GM23338 (cell line): Measurements from ENCODE around the gene KIAA0513. TPM values are rescaled to one million over a fixed set of nuclear protein-coding genes. Genes with fewer than 3 reads are reported as not detected.

ENCODE experiments used
- ATAC-seq: fragments of 200-7000 bp; cut with Tn5 transposase; 3 replicates; pipeline ENCODE4 v1.9.1; 2020
- DNase-seq: peaks from one replicate; pipeline ENCODE4 v3.0.0-alpha.2; 2015; ENCODE audit warnings: low spot score
- H2AFZ ChIP-seq: fragments of 200-600 bp; sonication (generic); 2 replicates; pipeline ENCODE4 v1.8.0; 2016; ENCODE audit warnings: antibody characterized with exemption, mild to moderate bottlenecking, moderate library complexity
- H3F3A ChIP-seq: fragments of 200-600 bp; sonication (generic); replicated peaks from 2 replicates; pipeline ENCODE4 v1.8.0; 2017; ENCODE audit warnings: antibody characterized with exemption, mixed run types, low read depth
- H3K27ac ChIP-seq: fragments of 200-600 bp; sonication (generic); 2 replicates; pipeline ENCODE4 v1.6.1; 2016; ENCODE audit warnings: low read depth
- H3K27me3 ChIP-seq: fragments of 200-600 bp; sonication (generic); 2 replicates; pipeline ENCODE4 v1.8.0; 2016; ENCODE audit warnings: mild to moderate bottlenecking, mixed run types, moderate library complexity; ENCODE audit not compliant: insufficient read depth
- H3K36me3 ChIP-seq: fragments of 200-600 bp; sonication (generic); 2 replicates; pipeline ENCODE4 v1.8.0; 2016; ENCODE audit warnings: mild to moderate bottlenecking; ENCODE audit not compliant: insufficient read depth
- H3K4me1 ChIP-seq: fragments of 200-600 bp; sonication (generic); 2 replicates; pipeline ENCODE4 v1.8.0; 2016; ENCODE audit warnings: mild to moderate bottlenecking, moderate library complexity; ENCODE audit not compliant: insufficient read depth
- H3K4me2 ChIP-seq: fragments of 200-600 bp; sonication (generic); 2 replicates; pipeline ENCODE4 v1.7.1; 2017; ENCODE audit warnings: mixed run types
- H3K4me3 ChIP-seq: fragments of 200-600 bp; sonication (generic); 2 replicates; pipeline ENCODE4 v1.6.1; 2016; ENCODE audit warnings: mixed run types
- H3K79me2 ChIP-seq: fragments of 200-600 bp; sonication (generic); replicated peaks from 2 replicates; pipeline ENCODE4 v1.8.0; 2017; ENCODE audit warnings: mild to moderate bottlenecking; ENCODE audit not compliant: insufficient read depth
- H3K9me2 ChIP-seq: fragments of 200-600 bp; sonication (generic); 2 replicates; pipeline ENCODE4 v1.8.0; 2017; ENCODE audit not compliant: insufficient read depth
- H4K20me1 ChIP-seq: fragments of 200-600 bp; sonication (generic); replicated peaks from 2 replicates; pipeline ENCODE4 v1.8.0; 2017; ENCODE audit warnings: mild to moderate bottlenecking; ENCODE audit not compliant: insufficient read depth
- H3K27ac Mint-ChIP-seq: 2 replicates; pipeline ENCODE4 v1.8.0; 2020; ENCODE audit warnings: inconsistent platforms, mild to moderate bottlenecking, moderate library complexity, mixed read lengths
- H3K27me3 Mint-ChIP-seq: 3 replicates; pipeline ENCODE4 v1.8.0; 2022; ENCODE audit warnings: low read depth, mild to moderate bottlenecking, moderate library complexity, mixed read lengths, inconsistent platforms; ENCODE audit not compliant: insufficient read depth, poor library complexity
- H3K36me3 Mint-ChIP-seq: 3 replicates; pipeline ENCODE4 v1.8.0; 2021; ENCODE audit warnings: low read depth, mild to moderate bottlenecking, inconsistent platforms, moderate library complexity, mixed read lengths
- H3K4me1 Mint-ChIP-seq: 3 replicates; pipeline ENCODE4 v1.8.0; 2020; ENCODE audit warnings: mild to moderate bottlenecking, inconsistent platforms, mixed read lengths
- H3K4me3 Mint-ChIP-seq: 3 replicates; pipeline ENCODE4 v1.8.0; 2021; ENCODE audit warnings: moderate library complexity, mild to moderate bottlenecking, inconsistent platforms, mixed read lengths
- H3K9me3 Mint-ChIP-seq: 3 replicates; pipeline ENCODE4 v1.8.0; 2020; ENCODE audit warnings: moderate library complexity, mild to moderate bottlenecking, inconsistent platforms, mixed read lengths
- EZH2 ChIP-seq: fragments of 200-600 bp; sonication (generic); IDR thresholded peaks from one replicate; pipeline ENCODE4 v1.8.0; 2017; ENCODE audit warnings: antibody characterized with exemption, mild to moderate bottlenecking, low read depth; ENCODE audit not compliant: unreplicated experiment
- EZH2phosphoT487 ChIP-seq: fragments of 200-600 bp; sonication (generic); IDR thresholded peaks from one replicate; pipeline ENCODE4 v1.8.1; 2018; ENCODE audit warnings: antibody characterized with exemption; ENCODE audit not compliant: unreplicated experiment
- JUNB ChIP-seq: IDR thresholded peaks from one replicate; pipeline ENCODE4 v1.6.1; 2016; ENCODE audit warnings: antibody characterized with exemption; ENCODE audit not compliant: unreplicated experiment
- POLR2AphosphoS5 ChIP-seq: IDR thresholded peaks from 2 replicates; pipeline ENCODE4 v1.6.1; 2016; ENCODE audit warnings: antibody characterized with exemption, low read depth
- ZNF114 ChIP-seq: fragments of 250-450 bp; sonication (Bioruptor Pico); IDR thresholded peaks from 2 replicates; pipeline ENCODE4 v1.5.0; 2020; ENCODE audit warnings: mild to moderate bottlenecking, moderate library complexity
- ZNF331 ChIP-seq: fragments of 250-450 bp; sonication (Bioruptor Pico); IDR thresholded peaks from 2 replicates; pipeline ENCODE4 v1.5.0; 2020; ENCODE audit warnings: low read depth, mild to moderate bottlenecking, moderate library complexity
- ZNF462 ChIP-seq: fragments of 250-450 bp; sonication (Bioruptor Pico); IDR thresholded peaks from 2 replicates; pipeline ENCODE4 v1.5.0; 2020; ENCODE audit warnings: mild to moderate bottlenecking, moderate library complexity
- polyA plus RNA-seq: library from polyadenylated mRNA; unstranded; fragments of >200 nt; fragmentation: Nextera tagmentation; extraction: Ambion mirVana; gene quantifications from 2 replicates; pipeline ENCODE4 v1.2.1, GENCODE V29; 2016
- total RNA-seq: library from RNA; depleted of rRNA; stranded (reverse); fragments of >200 nt; shearing (Covaris generic); gene quantifications from 2 replicates; pipeline ENCODE4 v1.2.3, GENCODE V29; 2014
- TF ChIP-seq, protein P1 (sequence below): IDR thresholded peaks from 2 replicates; pipeline ENCODE4 v1.6.1; 2016; ENCODE audit warnings: antibody characterized with exemption
- TF ChIP-seq, protein P2 (sequence below): IDR thresholded peaks from one replicate; pipeline ENCODE4 v1.6.1; 2018; ENCODE audit warnings: antibody characterized with exemption; ENCODE audit not compliant: unreplicated experiment
- TF ChIP-seq, protein P3 (sequence below), 2 experiments: fragments of 200-600 bp in 1 of 2; sonication (generic) in 1 of 2; conservative IDR thresholded peaks; 2 replicates each; pipeline versions ENCODE4 v1.5.1 to v1.6.1; 2016 to 2017; ENCODE audit warnings: antibody characterized with exemption in 2 of 2, low read depth in 2 of 2, mild to moderate bottlenecking in 2 of 2, moderate library complexity in 1 of 2

Gene KIAA0513
- total and polyA plus RNA-seq, 2 experiments from 2014 or later, result 2.1 to 8.7 TPM

DNA sequence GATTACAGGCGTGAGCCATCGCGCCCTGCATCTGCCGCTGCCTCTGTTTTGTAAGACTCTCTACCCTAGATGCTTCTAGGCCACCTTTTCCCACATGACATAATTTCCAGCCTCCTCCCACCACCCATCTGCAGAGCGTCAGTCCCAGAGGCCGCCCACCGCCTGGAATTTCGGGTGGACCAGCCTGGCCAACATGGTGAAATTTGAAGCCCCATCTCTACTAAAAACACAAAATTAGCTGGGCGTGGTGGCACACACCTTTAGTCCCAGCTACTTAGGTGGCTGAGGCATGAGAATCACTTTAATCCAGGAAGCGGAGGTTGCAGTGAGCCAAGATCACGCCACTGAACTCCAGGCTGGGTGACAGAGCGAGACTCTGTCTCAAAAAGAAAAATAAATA, 89.8 kb downstream of the KIAA0513 start (continued):
- TF ChIP-seq ZNF462 (CRISPR knock-in tag) (no peak), POLR2AphosphoS5 (no peak)

DNA sequence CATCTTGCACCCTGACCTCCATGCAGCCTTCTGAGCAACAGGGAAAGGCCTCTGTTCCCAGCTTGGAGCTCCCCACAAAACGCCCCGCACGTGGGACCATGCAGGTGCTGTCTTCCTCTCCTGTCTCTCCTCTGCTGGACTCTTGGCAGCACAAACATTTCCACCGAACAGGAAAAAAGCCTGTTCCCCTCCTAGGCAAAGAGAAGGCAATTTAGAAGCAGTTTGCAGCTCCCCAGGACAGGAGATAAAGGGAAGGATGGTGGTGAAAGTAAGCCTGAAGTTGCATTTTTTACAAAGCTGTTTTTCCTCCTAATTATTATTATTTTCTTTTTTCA, 92.4 kb downstream of the KIAA0513 start:
- Mint-ChIP-seq H3K27me3 (peaks cover 12% of the 10 kb centered on the region), H3K4me1 (peaks cover 9% of the 10 kb centered on the region; the same call in 1 of the 3 replicates), H3K4me3 (no peak overlapping the region), H3K27ac (no peak overlapping the region), H3K9me3 (0 out of 3 replicates have a peak, but pooled peaks cover 5% of the 10 kb centered on the region), H3K36me3 (0 out of 3 replicates have a peak, but pooled peaks cover 2% of the 10 kb centered on the region)
- Histone ChIP-seq H3K9me2 (no peaks in the 10 kb centered on the region), H2AFZ (no peak overlapping the region), H3K4me1 (no peaks in the 10 kb centered on the region; the same call in 1 of the 2 replicates), H3F3A (0 out of 2 replicates have a peak, but pooled peaks cover 4% of the 10 kb centered on the region), H4K20me1 (no peaks in the 10 kb centered on the region), H3K4me2 (no peak overlapping the region), H3K27ac (no peak overlapping the region), H3K4me3 (no peak overlapping the region), H3K36me3 (no peaks in the 10 kb centered on the region), H3K27me3 (no peaks in the 10 kb centered on the region), H3K79me2 (no peaks in the 10 kb centered on the region)
- ATAC-seq (no peak), DNase-seq (no peak)
- TF ChIP-seq ZNF331, result no peak
- TF ChIP-seq JUNB, result no peak
- TF ChIP-seq, protein P1, sequence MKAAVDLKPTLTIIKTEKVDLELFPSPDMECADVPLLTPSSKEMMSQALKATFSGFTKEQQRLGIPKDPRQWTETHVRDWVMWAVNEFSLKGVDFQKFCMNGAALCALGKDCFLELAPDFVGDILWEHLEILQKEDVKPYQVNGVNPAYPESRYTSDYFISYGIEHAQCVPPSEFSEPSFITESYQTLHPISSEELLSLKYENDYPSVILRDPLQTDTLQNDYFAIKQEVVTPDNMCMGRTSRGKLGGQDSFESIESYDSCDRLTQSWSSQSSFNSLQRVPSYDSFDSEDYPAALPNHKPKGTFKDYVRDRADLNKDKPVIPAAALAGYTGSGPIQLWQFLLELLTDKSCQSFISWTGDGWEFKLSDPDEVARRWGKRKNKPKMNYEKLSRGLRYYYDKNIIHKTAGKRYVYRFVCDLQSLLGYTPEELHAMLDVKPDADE, result no peak
- TF ChIP-seq EZH2, result no peak
- TF ChIP-seq, protein P2, sequence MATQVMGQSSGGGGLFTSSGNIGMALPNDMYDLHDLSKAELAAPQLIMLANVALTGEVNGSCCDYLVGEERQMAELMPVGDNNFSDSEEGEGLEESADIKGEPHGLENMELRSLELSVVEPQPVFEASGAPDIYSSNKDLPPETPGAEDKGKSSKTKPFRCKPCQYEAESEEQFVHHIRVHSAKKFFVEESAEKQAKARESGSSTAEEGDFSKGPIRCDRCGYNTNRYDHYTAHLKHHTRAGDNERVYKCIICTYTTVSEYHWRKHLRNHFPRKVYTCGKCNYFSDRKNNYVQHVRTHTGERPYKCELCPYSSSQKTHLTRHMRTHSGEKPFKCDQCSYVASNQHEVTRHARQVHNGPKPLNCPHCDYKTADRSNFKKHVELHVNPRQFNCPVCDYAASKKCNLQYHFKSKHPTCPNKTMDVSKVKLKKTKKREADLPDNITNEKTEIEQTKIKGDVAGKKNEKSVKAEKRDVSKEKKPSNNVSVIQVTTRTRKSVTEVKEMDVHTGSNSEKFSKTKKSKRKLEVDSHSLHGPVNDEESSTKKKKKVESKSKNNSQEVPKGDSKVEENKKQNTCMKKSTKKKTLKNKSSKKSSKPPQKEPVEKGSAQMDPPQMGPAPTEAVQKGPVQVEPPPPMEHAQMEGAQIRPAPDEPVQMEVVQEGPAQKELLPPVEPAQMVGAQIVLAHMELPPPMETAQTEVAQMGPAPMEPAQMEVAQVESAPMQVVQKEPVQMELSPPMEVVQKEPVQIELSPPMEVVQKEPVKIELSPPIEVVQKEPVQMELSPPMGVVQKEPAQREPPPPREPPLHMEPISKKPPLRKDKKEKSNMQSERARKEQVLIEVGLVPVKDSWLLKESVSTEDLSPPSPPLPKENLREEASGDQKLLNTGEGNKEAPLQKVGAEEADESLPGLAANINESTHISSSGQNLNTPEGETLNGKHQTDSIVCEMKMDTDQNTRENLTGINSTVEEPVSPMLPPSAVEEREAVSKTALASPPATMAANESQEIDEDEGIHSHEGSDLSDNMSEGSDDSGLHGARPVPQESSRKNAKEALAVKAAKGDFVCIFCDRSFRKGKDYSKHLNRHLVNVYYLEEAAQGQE, result no peak
- no peak for TF ChIP-seq EZH2phosphoT487
- TF ChIP-seq, protein P3, sequence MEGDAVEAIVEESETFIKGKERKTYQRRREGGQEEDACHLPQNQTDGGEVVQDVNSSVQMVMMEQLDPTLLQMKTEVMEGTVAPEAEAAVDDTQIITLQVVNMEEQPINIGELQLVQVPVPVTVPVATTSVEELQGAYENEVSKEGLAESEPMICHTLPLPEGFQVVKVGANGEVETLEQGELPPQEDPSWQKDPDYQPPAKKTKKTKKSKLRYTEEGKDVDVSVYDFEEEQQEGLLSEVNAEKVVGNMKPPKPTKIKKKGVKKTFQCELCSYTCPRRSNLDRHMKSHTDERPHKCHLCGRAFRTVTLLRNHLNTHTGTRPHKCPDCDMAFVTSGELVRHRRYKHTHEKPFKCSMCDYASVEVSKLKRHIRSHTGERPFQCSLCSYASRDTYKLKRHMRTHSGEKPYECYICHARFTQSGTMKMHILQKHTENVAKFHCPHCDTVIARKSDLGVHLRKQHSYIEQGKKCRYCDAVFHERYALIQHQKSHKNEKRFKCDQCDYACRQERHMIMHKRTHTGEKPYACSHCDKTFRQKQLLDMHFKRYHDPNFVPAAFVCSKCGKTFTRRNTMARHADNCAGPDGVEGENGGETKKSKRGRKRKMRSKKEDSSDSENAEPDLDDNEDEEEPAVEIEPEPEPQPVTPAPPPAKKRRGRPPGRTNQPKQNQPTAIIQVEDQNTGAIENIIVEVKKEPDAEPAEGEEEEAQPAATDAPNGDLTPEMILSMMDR (conservative IDR thresholded peaks at IDR 0.05; ENCODE audit: low read depth in 2 of 2), result no peak
- TF ChIP-seq ZNF114 (CRISPR knock-in tag), result no peak
